Activated T-helper 1 cell treated with anti-CD3 and anti-CD28 coated beads, Interleukin-2, amount 50 U/mL, for 16 hours (primary cell): ENCODE results near the gene LRCH1.
"Not testable (repeated sequence)": the region's sequence is repeated elsewhere in the genome, so short reads cannot be mapped to it uniquely, and the experiment has no call there.

ENCODE experiments used
- DNase-seq, 2 donors: peaks; one replicate each; pipeline ENCODE4 v3.0.0-alpha.2; 2020; ENCODE audit warnings: low read depth in 1 of 2, low spot score in 1 of 2

Gene LRCH1, protein sequence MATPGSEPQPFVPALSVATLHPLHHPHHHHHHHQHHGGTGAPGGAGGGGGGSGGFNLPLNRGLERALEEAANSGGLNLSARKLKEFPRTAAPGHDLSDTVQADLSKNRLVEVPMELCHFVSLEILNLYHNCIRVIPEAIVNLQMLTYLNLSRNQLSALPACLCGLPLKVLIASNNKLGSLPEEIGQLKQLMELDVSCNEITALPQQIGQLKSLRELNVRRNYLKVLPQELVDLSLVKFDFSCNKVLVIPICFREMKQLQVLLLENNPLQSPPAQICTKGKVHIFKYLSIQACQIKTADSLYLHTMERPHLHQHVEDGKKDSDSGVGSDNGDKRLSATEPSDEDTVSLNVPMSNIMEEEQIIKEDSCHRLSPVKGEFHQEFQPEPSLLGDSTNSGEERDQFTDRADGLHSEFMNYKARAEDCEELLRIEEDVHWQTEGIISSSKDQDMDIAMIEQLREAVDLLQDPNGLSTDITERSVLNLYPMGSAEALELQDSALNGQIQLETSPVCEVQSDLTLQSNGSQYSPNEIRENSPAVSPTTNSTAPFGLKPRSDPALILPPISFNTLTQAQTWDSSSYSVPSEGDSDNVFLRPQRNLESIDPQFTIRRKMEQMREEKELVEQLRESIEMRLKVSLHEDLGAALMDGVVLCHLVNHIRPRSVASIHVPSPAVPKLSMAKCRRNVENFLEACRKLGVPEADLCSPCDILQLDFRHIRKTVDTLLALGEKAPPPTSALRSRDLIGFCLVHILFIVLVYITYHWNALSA

DNA sequence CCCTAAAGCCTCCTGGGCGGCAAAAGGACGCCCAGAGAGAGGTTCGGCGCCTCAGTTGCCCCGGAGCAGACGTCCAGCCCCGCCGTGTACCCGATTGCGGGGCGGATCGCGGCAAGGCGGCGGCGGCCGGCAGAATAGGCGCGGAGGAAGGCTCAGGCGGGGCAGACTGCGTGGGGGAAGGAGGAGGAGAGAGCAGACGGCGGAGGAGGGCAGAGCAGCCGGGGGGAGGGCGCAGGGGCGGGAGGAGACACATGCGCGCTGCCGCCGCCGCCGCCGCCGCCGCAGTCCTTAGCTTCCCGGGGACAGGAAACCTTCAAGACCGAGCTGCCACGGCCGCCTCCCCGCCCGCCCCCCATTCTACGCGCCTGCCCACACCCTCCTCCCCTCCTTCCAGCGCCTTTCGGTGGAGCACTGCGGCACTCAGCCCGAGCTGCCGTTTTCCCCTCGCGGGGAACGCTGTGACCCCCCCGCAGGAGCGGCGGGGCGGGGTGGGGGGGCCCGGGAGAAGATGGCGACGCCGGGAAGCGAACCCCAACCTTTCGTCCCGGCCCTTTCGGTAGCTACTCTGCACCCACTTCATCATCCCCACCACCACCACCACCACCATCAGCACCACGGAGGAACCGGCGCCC lies at the start of gene LRCH1:
TSS of gene LRCH1 (plus strand) at position 282 of the 632 bp plus-strand sequence. CDS start at position 509, 227 bp downstream.
- peak; percentile 69 to 79 for DNase-seq

DNA sequence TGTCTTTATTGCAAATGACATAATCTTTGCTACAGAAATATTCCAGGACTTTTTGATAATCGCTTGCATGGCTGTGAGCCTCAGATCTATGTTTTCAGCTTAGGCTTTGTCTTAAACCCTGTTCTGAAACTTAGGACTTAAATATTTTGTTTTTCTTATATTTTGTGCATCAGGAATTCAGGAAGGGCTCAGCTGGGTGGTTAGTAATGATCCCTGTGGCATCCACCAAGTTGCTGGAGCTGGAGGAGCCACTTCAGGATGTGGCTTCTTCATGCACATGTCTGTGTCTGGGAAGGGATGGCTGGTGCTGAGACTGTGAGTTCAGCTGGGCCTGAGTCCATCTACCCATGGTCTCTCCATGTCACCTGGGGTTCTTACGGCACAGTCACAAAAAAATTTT lies 48.9 kb upstream of the LRCH1 start:
- no peak for DNase-seq

DNA sequence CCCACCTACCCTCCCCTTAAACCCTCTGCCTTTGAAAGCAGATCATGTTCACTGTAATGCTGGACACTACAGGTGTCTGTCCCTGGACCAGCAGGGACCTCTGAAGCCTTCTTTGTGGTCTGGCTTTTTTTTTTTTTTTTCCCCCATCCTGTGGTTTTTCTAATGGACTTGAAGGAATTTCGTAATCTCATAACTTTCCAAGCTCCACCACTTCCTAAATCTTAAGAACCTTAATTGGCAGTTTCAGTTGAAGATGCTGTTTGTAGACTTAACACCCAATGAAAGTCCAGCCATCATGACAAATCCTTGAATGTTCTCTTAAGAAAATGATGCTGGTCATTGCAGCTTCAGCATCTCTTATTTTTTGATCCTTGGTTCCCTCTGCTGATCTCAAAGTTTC lies 45.0 kb upstream of the LRCH1 start:
- DNase-seq: no peak

DNA sequence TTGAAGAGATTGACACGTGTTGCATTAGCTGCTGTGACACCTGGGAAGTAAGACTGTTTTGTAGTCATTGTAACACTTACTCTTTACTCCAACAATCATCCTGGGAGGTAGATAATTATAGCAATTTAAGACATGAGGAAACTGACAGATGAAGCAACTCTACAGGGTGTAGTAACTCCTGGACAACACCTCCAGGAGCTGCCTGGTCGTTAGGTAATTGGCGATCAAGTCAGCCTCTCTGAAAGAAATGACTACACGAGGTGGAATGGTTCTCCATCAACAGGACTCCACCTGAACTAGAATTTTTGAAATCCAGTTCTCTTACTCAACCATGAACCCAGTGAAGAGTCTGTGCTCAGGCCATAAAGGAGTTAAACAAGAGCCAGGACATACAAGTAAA lies 43.0 kb upstream of the LRCH1 start:
- no peak for DNase-seq

DNA sequence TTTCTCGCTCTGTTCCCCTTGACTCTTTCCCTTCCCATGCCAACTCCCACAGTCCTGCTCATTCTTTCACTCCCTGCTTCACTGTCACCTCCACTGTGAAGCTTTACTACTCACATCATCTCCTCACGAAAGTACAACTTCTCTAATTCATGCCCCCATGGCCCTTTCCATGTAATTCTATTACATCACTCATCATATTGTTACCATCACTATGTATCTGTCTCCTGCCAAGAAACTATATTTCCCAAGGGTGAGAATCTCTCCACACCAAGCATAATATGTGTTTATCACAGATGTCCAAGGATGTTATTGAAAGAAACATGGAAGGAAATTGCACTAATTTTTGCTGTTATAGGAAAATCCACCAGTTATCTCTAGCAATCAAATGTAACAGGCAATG lies 37.2 kb upstream of the LRCH1 start:
- no peak for DNase-seq

DNA sequence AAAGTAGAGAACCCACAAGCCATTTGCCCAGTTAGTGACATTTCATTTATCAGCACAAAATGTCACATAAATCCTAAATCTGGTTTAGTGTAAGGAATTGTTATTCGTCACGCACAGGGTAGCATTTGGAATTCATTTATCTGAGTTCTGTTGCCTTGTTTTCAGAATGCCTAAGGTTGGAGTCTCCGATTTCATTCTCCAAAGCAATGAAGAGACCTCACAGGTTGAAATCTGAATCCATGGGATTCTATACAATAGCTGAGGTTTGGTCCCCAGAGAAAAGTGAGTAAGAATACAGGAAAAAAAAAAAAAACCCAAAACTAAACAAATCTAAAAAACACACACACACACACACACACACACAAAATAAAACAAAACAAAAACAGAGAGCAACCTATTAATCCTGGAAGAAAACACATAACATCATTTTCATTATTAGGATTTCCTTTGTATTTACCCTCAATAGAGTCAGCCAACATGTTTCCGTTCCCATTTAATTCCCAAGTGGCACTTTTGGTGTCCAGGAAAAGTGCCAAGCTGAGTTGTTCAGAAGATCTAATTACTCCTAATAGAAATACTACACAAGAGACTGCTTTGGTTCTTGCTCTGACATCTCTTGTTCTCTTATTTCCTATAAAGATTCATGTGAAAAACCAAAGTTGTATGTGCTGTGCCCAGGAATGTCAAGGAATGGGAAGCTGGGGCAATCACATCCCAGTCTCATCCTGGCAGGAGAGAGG lies 36.2 kb upstream of the LRCH1 start:
- DNase-seq: no peak

DNA sequence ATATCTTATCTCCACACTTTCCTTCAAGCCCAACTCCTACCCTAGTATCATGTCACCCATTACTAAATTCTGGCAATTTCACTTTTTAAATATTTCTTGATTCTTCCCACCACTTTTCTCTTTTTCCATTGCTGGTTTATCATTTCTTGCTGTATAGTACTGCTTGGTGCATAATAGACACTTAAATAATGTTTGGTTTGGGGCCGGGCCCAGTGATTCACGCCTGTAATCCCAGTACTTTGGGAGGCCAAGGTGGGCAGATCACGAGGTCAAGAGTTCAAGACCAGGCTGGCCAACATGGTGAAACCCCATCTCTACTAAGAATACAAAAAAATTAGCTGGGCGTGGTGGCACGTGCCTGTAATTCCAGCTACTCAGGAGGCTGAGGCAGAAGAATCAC lies 35.2 kb upstream of the LRCH1 start:
- not testable (repeated sequence) for DNase-seq

DNA sequence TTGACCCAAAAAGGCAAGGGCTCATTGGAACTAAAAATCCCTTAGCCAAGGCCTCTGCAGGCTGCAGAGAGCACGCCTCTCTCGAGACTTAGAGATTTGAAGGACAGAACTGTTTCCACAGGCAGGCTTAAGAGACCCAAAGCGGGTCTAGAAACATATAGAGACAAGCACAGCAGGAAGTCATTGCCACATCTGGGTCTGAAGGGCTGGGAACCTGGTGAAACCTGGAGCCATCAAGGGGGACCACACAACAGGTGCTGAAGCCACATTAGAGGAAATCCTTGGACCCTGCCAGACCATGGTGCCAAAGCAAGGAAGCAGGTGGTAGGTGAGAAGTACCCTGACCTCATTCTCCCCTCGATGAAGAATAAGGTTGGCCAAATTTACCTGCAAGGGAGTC lies 33.8 kb upstream of the LRCH1 start:
- no peak for DNase-seq

DNA sequence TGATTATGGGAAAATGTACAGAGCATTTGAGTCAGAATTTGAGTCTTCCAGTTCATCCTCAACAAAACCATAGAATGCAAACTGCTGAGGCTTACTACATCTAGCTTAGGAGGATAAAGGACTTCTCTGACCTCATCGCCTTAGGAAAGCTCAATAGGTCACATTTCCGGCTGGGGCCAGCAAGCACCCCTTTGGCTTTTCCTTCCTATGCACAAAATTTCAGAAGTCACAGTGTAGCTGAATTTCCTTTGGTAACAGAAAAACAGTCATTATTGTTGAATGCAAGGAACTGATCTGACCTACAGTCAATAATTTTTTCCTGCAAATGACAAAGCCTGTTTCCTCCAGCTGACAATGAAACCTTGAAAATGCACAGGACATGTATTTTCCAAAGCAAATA lies 32.8 kb upstream of the LRCH1 start:
- no peak for DNase-seq

DNA sequence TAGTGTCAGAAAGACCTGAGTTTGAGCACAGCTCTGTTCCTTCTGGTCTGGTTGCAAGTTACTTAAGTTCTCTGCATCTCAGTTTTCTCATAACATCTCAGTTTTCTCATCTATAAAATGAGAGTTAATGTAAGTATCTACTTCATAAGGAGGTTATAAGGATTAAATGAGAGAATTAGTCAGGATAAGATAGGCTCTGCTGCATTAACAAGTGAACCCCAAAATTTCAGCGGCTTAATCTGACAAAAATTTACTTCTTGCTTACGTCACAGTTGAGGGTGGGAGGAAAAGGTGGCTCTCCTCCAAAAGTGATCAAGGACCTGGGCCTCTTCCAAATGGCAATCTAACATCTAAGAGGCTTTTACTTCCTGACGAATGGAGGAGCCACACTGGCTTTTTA lies 31.5 kb upstream of the LRCH1 start:
- no peak for DNase-seq

DNA sequence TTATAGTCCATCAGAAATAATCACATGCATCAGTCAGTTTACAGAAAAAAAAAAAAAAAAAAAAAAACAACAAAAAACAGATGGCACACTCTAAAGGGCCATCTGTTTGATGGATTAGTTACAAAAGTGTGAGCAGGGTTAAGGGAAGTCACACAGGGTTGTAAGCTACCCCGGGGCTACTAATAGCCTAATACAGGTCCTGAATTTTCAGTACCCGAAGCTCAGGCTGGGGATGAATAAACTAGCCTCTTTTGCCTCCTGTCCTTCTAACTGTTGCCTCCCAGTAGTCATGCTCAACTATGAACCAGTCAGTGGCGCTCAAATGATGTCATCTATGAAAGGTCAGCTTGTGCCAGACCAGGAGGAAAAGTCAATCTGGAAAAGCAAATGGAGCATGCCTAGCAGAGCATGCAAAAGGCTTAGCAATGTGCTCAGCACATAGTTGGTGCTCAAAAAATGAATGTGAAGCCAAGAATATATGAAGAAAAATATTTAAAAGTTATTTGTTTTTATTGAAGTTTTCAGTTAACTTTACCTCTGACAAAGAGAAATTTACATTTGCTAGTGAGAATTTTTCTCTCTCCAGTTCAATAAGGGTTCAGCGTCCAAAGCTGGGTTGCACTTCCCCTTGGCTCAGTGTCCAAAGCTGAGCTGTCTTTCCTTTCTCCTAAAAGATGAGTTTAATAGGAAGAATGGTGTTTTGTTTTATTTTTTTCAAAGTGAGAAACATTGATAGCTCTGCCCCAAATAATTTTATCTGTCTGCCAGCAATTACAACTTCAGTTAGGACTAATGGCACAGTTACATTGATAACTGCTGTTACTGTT lies 30.8 kb upstream of the LRCH1 start:
- DNase-seq: no peak

DNA sequence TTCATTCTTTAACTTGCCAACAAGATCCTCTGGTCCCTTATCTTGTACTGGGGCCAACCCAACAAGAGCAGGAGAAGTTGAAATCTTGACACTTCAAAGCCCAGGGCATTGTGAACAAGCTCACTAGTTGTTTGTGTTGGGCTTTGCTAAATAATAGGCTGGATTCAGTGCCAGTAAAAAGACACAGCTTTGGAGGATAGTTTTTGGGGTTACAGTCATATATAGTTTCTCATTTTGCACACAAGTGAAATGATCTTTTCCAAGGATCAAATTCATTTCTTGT lies 30.3 kb upstream of the LRCH1 start:
- DNase-seq: no peak

DNA sequence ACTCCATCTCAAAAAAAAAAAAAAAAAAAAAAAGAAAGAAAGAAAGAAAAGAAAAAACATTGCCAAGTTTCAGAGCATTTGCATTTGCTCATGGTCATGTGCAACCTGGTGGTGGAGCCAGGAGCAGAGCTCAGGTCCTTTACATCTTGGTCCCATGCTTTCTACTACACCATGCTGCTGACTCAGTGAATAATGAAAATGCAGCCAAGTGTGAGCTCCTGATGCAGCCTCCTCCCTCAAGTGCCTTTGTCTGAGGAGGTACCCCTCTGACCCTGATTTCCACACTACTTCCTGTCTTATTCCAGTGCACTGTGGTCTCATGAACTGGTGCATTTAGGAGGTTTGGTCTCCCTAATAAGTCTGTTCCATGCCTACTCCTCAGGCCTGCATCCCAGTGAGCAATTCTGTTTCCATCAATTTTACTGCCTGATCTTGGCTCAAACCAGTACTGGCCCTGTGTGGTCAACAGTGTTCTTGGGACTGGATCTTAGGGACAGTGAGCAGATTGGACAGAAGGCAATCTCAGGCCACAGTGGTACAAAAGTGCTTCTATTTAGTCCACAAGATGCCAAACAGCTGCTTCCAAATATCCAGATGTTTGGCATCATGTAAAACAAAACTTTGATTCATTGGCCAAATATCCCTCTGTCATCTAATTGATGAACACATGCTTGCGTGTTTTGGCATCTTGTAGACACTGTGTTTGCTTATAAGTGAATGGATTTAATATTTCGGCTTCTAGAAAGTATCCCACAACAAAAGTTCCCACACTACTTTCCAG lies 28.8 kb upstream of the LRCH1 start:
- no peak for DNase-seq

DNA sequence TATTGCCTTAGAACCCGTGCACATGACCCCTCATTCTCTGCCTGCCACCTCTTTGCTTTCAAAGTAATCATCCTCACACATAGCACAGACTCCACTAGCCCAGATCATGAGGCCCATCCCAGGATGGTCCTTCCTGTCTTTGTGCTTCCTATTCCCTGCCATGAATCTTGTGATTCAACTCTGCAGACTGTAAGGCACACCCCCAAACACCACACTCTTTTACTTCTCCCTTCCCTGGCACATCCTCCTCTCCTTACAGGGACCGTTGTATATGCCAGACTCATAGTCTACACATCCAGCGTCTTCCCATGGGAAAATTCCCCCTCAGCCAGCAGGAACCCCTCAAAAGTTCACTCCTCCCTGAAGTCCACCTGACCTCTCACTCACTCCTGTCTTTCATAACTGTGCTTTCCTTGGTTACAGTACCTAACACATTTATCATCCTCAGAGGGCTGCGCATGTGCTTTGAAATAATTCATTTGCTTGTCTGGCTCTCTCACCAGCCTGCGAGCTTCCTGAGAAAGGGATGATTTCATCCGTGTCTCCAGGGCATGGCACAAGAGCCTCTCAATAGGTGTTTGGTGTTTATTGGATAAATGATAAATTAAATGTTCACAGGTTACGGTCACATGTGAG lies 26.8 kb upstream of the LRCH1 start:
- DNase-seq: no peak

DNA sequence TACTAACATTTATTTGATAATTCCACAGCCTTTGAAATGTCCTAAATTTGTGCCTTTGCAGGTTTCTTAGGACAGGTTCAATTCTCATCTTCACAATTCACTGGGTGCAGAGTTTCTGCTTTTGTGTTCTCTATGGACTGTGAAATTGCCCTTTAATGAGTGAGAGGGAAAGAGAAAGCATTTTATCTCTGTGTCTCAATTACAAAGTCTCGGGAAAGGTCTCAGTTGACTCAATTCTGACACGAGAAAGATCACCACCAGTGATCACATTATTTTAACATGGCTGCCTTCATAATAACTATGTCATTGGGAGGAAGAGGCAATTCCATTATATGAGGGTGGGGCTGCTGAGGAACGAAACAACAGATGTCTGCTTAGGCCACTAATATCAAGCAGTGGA lies 26.2 kb upstream of the LRCH1 start:
- no peak for DNase-seq

DNA sequence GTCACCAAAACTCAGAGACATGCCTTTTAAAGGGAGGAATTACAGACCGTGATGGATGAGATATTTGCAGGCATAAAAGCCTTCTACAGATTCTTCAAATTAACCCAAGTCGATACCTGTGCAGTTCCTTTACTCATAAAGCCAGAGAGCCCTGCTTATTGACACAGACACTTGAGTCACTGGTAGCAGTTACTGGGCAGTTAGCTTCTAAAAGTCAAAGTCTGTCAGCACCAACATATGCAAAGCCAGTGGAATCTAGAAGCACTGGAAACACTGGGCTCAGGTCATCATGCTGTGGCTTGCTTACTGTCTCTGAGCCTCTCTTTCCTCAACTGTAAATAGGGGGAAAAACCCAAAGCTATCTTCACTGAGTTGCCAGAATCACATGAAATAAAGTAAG lies 25.7 kb upstream of the LRCH1 start:
- no peak for DNase-seq

DNA sequence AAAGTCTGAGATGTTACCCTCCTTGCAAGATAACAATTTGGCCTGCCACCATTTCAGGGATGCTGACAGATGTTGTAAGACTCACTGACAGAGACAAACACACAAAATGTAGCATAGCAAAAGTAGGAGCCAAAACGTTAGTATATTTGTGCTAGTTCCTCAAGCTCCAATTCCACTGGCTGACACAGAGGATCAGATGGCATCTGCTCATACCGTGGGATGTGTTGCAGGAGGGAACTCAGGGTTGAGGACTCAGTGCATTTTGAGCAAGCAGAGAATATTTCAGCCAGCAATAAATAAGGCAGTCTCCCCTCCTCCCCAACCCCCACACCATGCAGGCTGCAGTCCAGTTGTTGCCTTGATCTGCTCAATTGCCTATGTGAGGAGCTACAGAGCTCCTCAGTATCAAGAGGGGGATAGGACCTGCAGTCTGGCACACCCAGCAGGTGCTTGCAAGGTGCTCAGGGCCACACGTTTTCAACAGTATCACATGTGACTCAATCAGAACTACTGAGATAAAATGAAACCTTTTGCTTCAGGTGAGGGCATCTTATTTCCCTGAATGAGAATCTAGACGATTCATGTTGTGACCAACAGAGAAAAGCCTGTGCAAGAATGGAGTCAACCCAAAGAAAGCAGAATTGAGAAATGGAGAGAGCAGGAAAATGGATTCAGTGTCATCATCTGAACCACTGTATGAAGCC lies 23.6 kb upstream of the LRCH1 start:
- DNase-seq: no peak

DNA sequence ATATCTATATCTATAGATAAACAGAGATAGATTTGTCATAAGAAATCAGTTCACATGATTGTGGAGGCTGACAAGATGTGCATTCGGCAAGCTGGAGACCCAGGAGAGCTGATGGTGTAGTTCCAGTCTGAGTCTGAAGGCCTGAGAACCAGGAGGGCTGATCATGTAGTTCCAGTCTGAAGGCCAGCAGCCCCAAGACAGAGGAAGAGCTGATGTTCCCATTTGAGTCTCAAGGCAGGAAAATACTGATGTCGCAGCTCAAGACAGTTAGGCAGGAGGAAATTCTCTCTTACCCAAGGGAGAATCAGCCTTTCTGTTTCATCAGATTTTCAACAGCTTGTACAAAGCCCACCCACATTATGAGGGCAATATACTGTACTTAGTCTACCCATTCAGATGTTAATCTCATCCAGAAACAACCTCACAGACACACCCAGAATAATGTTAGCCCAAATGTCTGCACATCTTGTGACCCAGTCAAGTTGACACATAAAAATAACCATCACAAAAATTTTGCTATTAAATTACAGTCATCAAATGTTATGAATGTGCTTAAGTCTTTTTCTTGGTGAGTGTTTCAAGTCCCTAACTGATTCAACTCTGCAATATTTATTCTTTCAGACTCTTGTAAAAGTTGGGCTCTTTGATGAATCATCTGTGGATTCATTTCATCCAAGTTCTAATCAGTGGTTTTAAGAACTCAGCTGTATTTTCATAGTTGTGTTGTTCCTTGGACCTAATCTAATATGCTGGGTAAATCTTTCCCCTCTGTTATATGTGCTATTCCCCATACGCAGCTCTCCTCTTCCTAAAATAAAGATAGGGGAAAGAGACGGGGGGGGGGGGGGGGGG lies 22.7 kb upstream of the LRCH1 start:
- DNase-seq: no peak
